Esophagus squamous epithelium (tissue), 4 donors: ENCODE measurements around the gene SCRN1.

Experiments used
- CTCF ChIP-seq, 6 experiments: fragments of 450-650 bp in 4 of 6; fragments of 200-600 bp in 2 of 6; sonication (generic) in 2 of 6; IDR thresholded peaks; one replicate each; pipeline ENCODE4 v1.5.1; 2016 to 2019; ENCODE audit warnings: antibody characterized with exemption in 6 of 6, mild to moderate bottlenecking in 4 of 6, moderate library complexity in 4 of 6
- POLR2A ChIP-seq, 4 donors: fragments of 450-650 bp; IDR thresholded peaks; one replicate each; pipeline ENCODE4 v1.6.1; 2017; ENCODE audit warnings: antibody characterized with exemption in 4 of 4, mild to moderate bottlenecking in 4 of 4, moderate library complexity in 3 of 4

GRCh38 chr7:30018451-30018850 lies 28.9 kb upstream of the SCRN1 start:
- TF ChIP-seq CTCF (IDR thresholded peaks at IDR 0.05) (no peak), POLR2A (IDR thresholded peaks at IDR 0.05) (no peak)
